Mesendoderm (in vitro differentiated cells): ENCODE results near the gene MBLAC1.

Experiments used
- DNase-seq: peaks from one replicate; pipeline ENCODE4 v3.0.0; 2013
- H2AK5ac ChIP-seq: 2 replicates; pipeline ENCODE4 v1.6.1; 2013; ENCODE audit warnings: low read length, inconsistent platforms
- H2BK120ac ChIP-seq: 2 replicates; pipeline ENCODE4 v1.6.1; 2013; ENCODE audit warnings: low read depth, mild to moderate bottlenecking, low read length, moderate library complexity, mixed read lengths
- H2BK15ac ChIP-seq: replicated peaks from 2 replicates; pipeline ENCODE4 v1.6.1; 2013; ENCODE audit warnings: low read depth, mild to moderate bottlenecking, moderate library complexity
- H2BK5ac ChIP-seq: 2 replicates; pipeline ENCODE4 v1.6.1; 2013; ENCODE audit warnings: low read length, inconsistent platforms
- H3K18ac ChIP-seq: 2 replicates; pipeline ENCODE4 v1.6.1; 2013; ENCODE audit warnings: mild to moderate bottlenecking, low read length, mixed read lengths
- H3K23ac ChIP-seq: one replicate; pipeline ENCODE4 v1.6.1; 2013; ENCODE audit warnings: low read length
- H3K27ac ChIP-seq: 2 replicates; pipeline ENCODE4 v1.5.1; 2013; ENCODE audit warnings: low read depth, mild to moderate bottlenecking, inconsistent platforms, low read length, moderate library complexity
- H3K27me3 ChIP-seq: 2 replicates; pipeline ENCODE4 v1.6.1; 2013; ENCODE audit warnings: low read length, control low read depth, mild to moderate bottlenecking, inconsistent platforms; ENCODE audit not compliant: insufficient read depth, poor library complexity
- H3K36me3 ChIP-seq: 2 replicates; pipeline ENCODE4 v1.6.1; 2013; ENCODE audit warnings: low read length, inconsistent platforms; ENCODE audit not compliant: control insufficient read depth, insufficient read depth
- H3K4ac ChIP-seq: one replicate; pipeline ENCODE4 v1.6.1; 2013; ENCODE audit warnings: low read depth, mild to moderate bottlenecking, low read length, moderate library complexity
- H3K4me1 ChIP-seq: 2 replicates; pipeline ENCODE4 v1.6.1; 2013; ENCODE audit warnings: low read depth, low read length, inconsistent platforms; ENCODE audit not compliant: control insufficient read depth
- H3K4me2 ChIP-seq: 2 replicates; pipeline ENCODE4 v1.6.1; 2013; ENCODE audit warnings: low read length
- H3K4me3 ChIP-seq: 2 replicates; pipeline ENCODE4 v1.5.1; 2013; ENCODE audit warnings: mild to moderate bottlenecking, low read length
- H3K56ac ChIP-seq: one replicate; pipeline ENCODE4 v1.6.1; 2013; ENCODE audit warnings: low read length
- H3K79me1 ChIP-seq: 2 replicates; pipeline ENCODE4 v1.6.1; 2013; ENCODE audit warnings: low read length, inconsistent platforms
- H3K79me2 ChIP-seq: 2 replicates; pipeline ENCODE4 v1.6.1; 2013; ENCODE audit warnings: mild to moderate bottlenecking, low read length; ENCODE audit not compliant: control insufficient read depth, insufficient read depth
- H3K9ac ChIP-seq: 2 replicates; pipeline ENCODE4 v1.6.1; 2013; ENCODE audit warnings: low read length, inconsistent platforms
- H4K5ac ChIP-seq: one replicate; pipeline ENCODE4 v1.6.1; 2013; ENCODE audit warnings: low read length
- H4K8ac ChIP-seq: one replicate; pipeline ENCODE4 v1.6.1; 2013; ENCODE audit warnings: low read depth, mild to moderate bottlenecking, control low read depth, low read length, moderate library complexity
- WGBS: extraction: QIAGEN DNeasy Blood & Tissue Kit; methylation state at CpG from one replicate; pipeline ENCODE4 v1.1.7; 2013; ENCODE audit warnings: low lambda C conversion rate, missing lambda C conversion rate; ENCODE audit not compliant: insufficient coverage; ENCODE audit errors: extremely low coverage; 5-methylcytosine and 5-hydroxymethylcytosine counted together

The MBLAC1 gene

GRCh38 chr7:100122568-100122967 is 4.2 kb upstream of the MBLAC1 start:
- H4K5ac ChIP-seq, result no peak overlapping the region
- peaks cover 3% of the 10 kb centered on the region for H3K79me2 ChIP-seq
- no peak overlapping the region for H4K8ac ChIP-seq
- H3K4me1 ChIP-seq, result peaks cover 4% of the 10 kb centered on the region
- H3K9ac ChIP-seq, result no peak overlapping the region
- no peak overlapping the region for H3K4ac ChIP-seq
- H3K23ac ChIP-seq, result no peak overlapping the region
- no peak overlapping the region for H2BK15ac ChIP-seq
- peaks cover 3% of the 10 kb centered on the region for H3K79me1 ChIP-seq
- H2BK5ac ChIP-seq, result no peak overlapping the region
- H2AK5ac ChIP-seq, result no peak overlapping the region
- H3K56ac ChIP-seq, result no peak overlapping the region
- H3K36me3 ChIP-seq, result no peaks in the 10 kb centered on the region
- DNase-seq, result no peak
- H3K27me3 ChIP-seq, result no peaks in the 10 kb centered on the region
- no CpG with 5 or more reads among the region's 1 CpG for WGBS
- no peak overlapping the region for H3K4me3 ChIP-seq
- H3K27ac ChIP-seq, result no peak overlapping the region
- H2BK120ac ChIP-seq, result no peak overlapping the region
- H3K18ac ChIP-seq, result no peak overlapping the region
- no peak overlapping the region for H3K4me2 ChIP-seq

- Histone ChIP-seq H3K4me3 (no peak overlapping the region), H2BK15ac (no peak overlapping the region), H4K5ac (no peak overlapping the region), H3K36me3 (no peaks in the 10 kb centered on the region), H2AK5ac (no peak overlapping the region), H3K4me1 (peaks cover 4% of the 10 kb centered on the region), H3K27me3 (no peaks in the 10 kb centered on the region), H2BK5ac (no peak overlapping the region), H3K79me1 (no peaks in the 10 kb centered on the region), H3K9ac (no peak overlapping the region), H3K4ac (no peak overlapping the region), H3K18ac (no peak overlapping the region), H3K79me2 (no peaks in the 10 kb centered on the region), H3K56ac (no peak overlapping the region), H2BK120ac (no peak overlapping the region), H3K23ac (no peak overlapping the region), H3K4me2 (no peak overlapping the region), H3K27ac (no peak overlapping the region), H4K8ac (no peak overlapping the region)
- no peak for DNase-seq
- no CpG with 5 or more reads among the region's 4 CpGs for WGBS
Measured at GRCh38 chr7:100124301-100125230, 2.2 kb upstream of the MBLAC1 start.

- H2BK5ac ChIP-seq, result peak overlapping the region; percentile 61
- no CpG with 5 or more reads among the region's 29 CpGs for WGBS
Measured at GRCh38 chr7:100126239-100126930, 382 bp upstream of the MBLAC1 start.

GRCh38 chr7:100127866-100128636 is 1.3 kb downstream of the MBLAC1 start:
- peak overlapping the region; percentile 72 for H3K4me2 ChIP-seq
- no peaks in the 10 kb centered on the region for H3K79me1 ChIP-seq
- H4K8ac ChIP-seq, result peak overlapping the region; percentile 2
- peak overlapping the region; percentile 63 for H3K4me3 ChIP-seq
- H4K5ac ChIP-seq, result no peak overlapping the region
- peak overlapping the region; percentile 11 for H3K18ac ChIP-seq
- H2AK5ac ChIP-seq, result no peak overlapping the region
- no peak overlapping the region for H3K23ac ChIP-seq
- peak overlapping the region; percentile 94 for H3K56ac ChIP-seq
- no peaks in the 10 kb centered on the region for H3K27me3 ChIP-seq
- WGBS, result no CpG with 5 or more reads among the region's 37 CpGs
- H3K36me3 ChIP-seq, result no peaks in the 10 kb centered on the region
- H2BK15ac ChIP-seq, result no peak overlapping the region
- peak overlapping the region; percentile 74 for H3K4ac ChIP-seq
- H2BK5ac ChIP-seq, result no peak overlapping the region
- peak overlapping the region; percentile 91 for H3K9ac ChIP-seq
- H3K27ac ChIP-seq, result no peak overlapping the region
- H2BK120ac ChIP-seq, result no peak overlapping the region
- no peaks in the 10 kb centered on the region for H3K79me2 ChIP-seq
- DNase-seq, result peak; percentile 51
- H3K4me1 ChIP-seq, result peaks cover 2% of the 10 kb centered on the region

More at GRCh38 chr7:100126239-100126930, 382 bp upstream of the MBLAC1 start:
- H2BK120ac ChIP-seq, result no peak overlapping the region
- H3K4me1 ChIP-seq, result peaks cover 2% of the 10 kb centered on the region
- H3K4me2 ChIP-seq, result peak overlapping the region; percentile 57
- H3K27ac ChIP-seq, result peak overlapping the region; percentile 91
- H3K9ac ChIP-seq, result peak overlapping the region; percentile 91
- H2BK15ac ChIP-seq, result no peak overlapping the region
- H3K4me3 ChIP-seq, result peak overlapping the region; percentile 69
- no peaks in the 10 kb centered on the region for H3K79me1 ChIP-seq
- peak overlapping the region; percentile 94 for H3K56ac ChIP-seq
- no peak overlapping the region for H4K8ac ChIP-seq
- no peaks in the 10 kb centered on the region for H3K36me3 ChIP-seq
- H3K27me3 ChIP-seq, result no peaks in the 10 kb centered on the region
- no peak overlapping the region for H3K4ac ChIP-seq
- H3K23ac ChIP-seq, result peak overlapping the region; percentile 59
- H2AK5ac ChIP-seq, result no peak overlapping the region
- peak overlapping the region; percentile 19 for H3K18ac ChIP-seq
- DNase-seq, result no peak
- no peaks in the 10 kb centered on the region for H3K79me2 ChIP-seq
- no peak overlapping the region for H4K5ac ChIP-seq

GRCh38 chr7:100128637-100128963 is 1.8 kb downstream of the MBLAC1 start:
- H4K5ac ChIP-seq, result no peak overlapping the region
- H3K4me1 ChIP-seq, result peaks cover 2% of the 10 kb centered on the region
- WGBS, result no CpG with 5 or more reads among the region's 1 CpG
- no peak overlapping the region for H2BK15ac ChIP-seq
- no peaks in the 10 kb centered on the region for H3K36me3 ChIP-seq
- no peak overlapping the region for H3K23ac ChIP-seq
- H4K8ac ChIP-seq, result no peak overlapping the region
- H3K27me3 ChIP-seq, result no peaks in the 10 kb centered on the region
- no peak overlapping the region for H3K4me3 ChIP-seq
- no peak overlapping the region for H3K18ac ChIP-seq
- no peak overlapping the region for H3K56ac ChIP-seq
- H3K79me2 ChIP-seq, result no peaks in the 10 kb centered on the region
- H3K27ac ChIP-seq, result no peak overlapping the region
- no peak overlapping the region for H3K9ac ChIP-seq
- H2AK5ac ChIP-seq, result no peak overlapping the region
- H3K79me1 ChIP-seq, result no peaks in the 10 kb centered on the region
- no peak overlapping the region for H3K4ac ChIP-seq
- no peak overlapping the region for H2BK5ac ChIP-seq
- no peak overlapping the region for H3K4me2 ChIP-seq
- H2BK120ac ChIP-seq, result no peak overlapping the region
- DNase-seq, result no peak
